Muscle of leg (tissue), 11 donors: ENCODE measurements around the gene UBE2V1. TPM values are rescaled to one million over a fixed set of nuclear protein-coding genes. Genes with fewer than 3 reads are reported as not detected.
"Not testable (repeated sequence)": the region's sequence is repeated elsewhere in the genome, so short reads cannot be mapped to it uniquely, and the experiment has no call there.

Experiments used
- DNase-seq: peaks from one replicate; pipeline ENCODE4 v3.0.0; 2013
- H3K27ac ChIP-seq: one replicate; pipeline ENCODE4 v1.5.1; 2013; ENCODE audit warnings: mild to moderate bottlenecking, low read length, control low read depth
- H3K27me3 ChIP-seq: one replicate; pipeline ENCODE4 v1.6.1; 2013; ENCODE audit warnings: low read length; ENCODE audit not compliant: control insufficient read depth, insufficient read depth
- H3K36me3 ChIP-seq: one replicate; pipeline ENCODE4 v1.6.1; 2013; ENCODE audit warnings: low read length; ENCODE audit not compliant: control insufficient read depth, insufficient read depth
- H3K4me1 ChIP-seq: one replicate; pipeline ENCODE4 v1.6.1; 2013; ENCODE audit warnings: low read length; ENCODE audit not compliant: control insufficient read depth, insufficient read depth
- H3K4me3 ChIP-seq: one replicate; pipeline ENCODE4 v1.5.1; 2013; ENCODE audit warnings: low read length, control low read depth
- H3K9me3 ChIP-seq: replicated peaks from 2 replicates; pipeline ENCODE4 v1.6.1; 2013; ENCODE audit warnings: low read depth, low read length; ENCODE audit not compliant: control insufficient read depth
- WGBS: methylation state at CpG from one replicate; pipeline ENCODE4 v1.1.5; 2013; ENCODE audit warnings: missing lambda C conversion rate; ENCODE audit not compliant: insufficient coverage; 5-methylcytosine and 5-hydroxymethylcytosine counted together
- polyA plus RNA-seq, 8 donors: library from polyadenylated mRNA; unstranded; fragments of 120-200 nt; gene quantifications; one replicate each; pipeline versions ENCODE4 v1.2.1 to v1.2.3, GENCODE V29; 2013; ENCODE audit warnings: inconsistent platforms in 1 of 8, low replicate concordance in 1 of 8; ENCODE audit not compliant: insufficient read length in 8 of 8, insufficient read depth in 1 of 8
- total RNA-seq: library from RNA; stranded (reverse); fragments of 120-200 nt; gene quantifications from one replicate; pipeline ENCODE4 v1.2.4, GENCODE V29; 2013

UBE2V1 gene
- total and polyA plus RNA-seq, 9 donors = 43.3 to 131 (median 113) TPM

DNA sequence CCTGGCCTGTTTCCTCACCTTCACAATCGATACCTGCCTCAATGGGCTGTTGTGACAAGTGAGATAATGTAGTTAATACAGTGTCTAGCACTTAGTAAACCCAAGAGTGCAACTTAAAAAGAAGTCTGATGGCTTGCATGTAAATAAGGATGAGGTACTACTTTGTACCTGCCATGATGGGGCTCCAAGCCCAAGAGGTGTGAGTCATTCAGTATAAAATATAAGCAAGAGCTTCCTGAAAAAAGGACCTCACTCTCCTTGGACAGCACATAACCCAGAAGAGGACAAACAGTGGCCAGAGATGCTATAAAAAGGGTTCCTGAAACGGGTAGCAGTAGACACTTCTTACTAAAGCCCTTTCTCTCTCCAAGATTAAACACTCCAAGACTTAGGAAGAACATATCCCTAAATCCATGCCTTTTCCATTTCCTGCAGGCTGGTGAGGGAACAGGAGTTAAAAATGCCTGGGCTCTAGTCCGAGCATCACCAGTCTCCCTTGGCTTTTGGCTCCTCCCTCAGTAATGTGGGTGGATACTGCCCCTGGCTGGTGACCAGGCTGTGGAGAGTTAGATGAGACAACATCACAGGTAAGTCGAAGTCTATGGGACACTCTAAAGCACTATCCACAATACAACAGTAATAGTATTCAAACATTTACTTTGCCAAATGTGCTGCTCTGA, 4.3 kb downstream of the UBE2V1 start:
- peaks cover 9% of the 10 kb centered on the region for H3K36me3 ChIP-seq
- whole genome bisulfite sequencing = no CpG with 5 or more reads among the region's 4 CpGs
- no peak overlapping the region for H3K27ac ChIP-seq
- H3K9me3 ChIP-seq = no peaks in the 10 kb centered on the region
- no peaks in the 10 kb centered on the region for H3K27me3 ChIP-seq
- no peak for DNase-seq
- H3K4me1 ChIP-seq = peaks cover 42% of the 10 kb centered on the region
- no peak overlapping the region for H3K4me3 ChIP-seq

DNA sequence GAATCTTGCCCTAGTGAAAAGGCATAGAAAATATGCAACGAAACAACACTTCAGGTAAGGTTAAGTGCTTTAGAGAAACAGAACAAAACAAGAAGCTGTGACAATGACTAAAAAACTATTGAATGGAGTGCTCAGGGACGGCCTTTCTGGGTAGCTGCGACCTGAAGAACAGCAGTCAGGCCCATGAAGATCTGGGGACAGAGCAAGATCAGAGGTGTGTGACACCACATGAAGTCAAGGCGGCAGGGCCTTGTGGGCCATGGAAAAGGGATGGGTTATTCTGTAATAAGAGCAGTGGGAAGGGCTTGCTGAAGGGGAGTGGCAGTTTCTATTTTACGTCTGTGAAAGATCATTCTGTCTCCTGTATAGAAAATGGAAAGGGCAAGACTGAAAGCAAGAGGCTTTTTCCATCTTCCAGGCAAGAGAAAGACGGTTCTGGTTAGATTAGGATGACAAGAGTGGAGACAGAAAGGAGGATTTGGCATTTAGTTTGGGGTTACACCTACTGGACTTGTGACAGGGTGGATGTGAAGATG, 5.1 kb downstream of the UBE2V1 start:
- DNase-seq = no peak
- 77% methylated on average over 6 of the region's 6 CpGs for whole genome bisulfite sequencing
- Histone ChIP-seq H3K9me3 (no peaks in the 10 kb centered on the region), H3K27me3 (no peaks in the 10 kb centered on the region), H3K36me3 (peaks cover 9% of the 10 kb centered on the region), H3K4me1 (peaks cover 36% of the 10 kb centered on the region), H3K4me3 (no peak overlapping the region), H3K27ac (no peak overlapping the region)

DNA sequence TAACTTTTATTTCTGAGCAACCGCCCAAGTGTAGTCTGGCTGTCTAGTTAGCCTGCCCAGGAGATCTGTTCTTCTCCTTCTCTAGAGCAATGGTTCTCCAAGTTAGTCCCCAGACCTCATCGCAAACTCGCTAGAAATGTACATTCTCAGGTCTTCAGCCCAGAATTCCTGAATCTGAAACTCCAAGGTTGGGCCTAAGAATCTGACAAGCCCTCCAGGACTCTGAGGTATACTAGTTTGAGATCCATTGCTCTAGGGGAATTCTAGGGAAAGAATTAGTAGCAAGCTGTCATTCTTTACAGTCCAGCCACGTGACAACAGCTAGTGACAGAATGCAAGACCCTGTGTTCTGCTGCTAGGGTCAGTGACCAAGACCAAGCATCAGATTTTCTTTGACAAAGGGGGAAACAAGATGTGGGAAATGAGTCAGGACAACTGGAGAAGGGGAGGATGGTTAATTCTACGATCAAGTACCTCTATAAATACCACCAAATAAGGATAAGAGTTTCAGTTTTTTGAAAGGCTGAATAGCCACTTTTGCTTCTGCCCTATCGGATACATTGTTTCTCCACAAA, 5.8 kb downstream of the UBE2V1 start:
- no peak for DNase-seq
- Histone ChIP-seq H3K4me1 (peaks cover 34% of the 10 kb centered on the region), H3K4me3 (no peak overlapping the region), H3K36me3 (peaks cover 9% of the 10 kb centered on the region), H3K9me3 (no peaks in the 10 kb centered on the region), H3K27ac (no peak overlapping the region), H3K27me3 (no peaks in the 10 kb centered on the region)
- 86% methylated on average over 2 of the region's 6 CpGs for WGBS

DNA sequence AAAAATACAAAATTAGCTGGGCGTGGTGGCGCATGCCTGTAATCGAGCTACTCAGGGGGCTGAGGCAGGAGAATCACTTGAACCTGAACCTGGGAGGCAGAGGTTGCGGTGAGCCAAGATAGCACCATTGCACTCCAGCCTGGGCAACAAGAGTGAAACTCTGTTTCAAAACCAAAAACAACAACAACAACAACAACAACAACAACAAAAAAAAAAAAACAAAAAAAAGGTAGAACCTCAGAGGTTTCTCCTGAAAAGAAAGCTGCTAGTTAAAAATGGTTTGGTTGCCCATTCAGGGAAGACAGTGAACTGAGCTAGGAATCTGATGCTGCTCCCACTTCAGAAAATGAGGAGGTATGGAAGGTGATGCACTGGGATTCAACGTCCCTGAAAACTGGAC, 6.3 kb downstream of the UBE2V1 start:
- H3K9me3 ChIP-seq, DNase-seq, H3K36me3 ChIP-seq, H3K27ac ChIP-seq, H3K4me3 ChIP-seq, H3K27me3 ChIP-seq: not testable (repeated sequence)
- H3K4me1 ChIP-seq = peaks cover 29% of the 10 kb centered on the region
- WGBS = 60% methylated on average over 1 of the region's 5 CpGs

DNA sequence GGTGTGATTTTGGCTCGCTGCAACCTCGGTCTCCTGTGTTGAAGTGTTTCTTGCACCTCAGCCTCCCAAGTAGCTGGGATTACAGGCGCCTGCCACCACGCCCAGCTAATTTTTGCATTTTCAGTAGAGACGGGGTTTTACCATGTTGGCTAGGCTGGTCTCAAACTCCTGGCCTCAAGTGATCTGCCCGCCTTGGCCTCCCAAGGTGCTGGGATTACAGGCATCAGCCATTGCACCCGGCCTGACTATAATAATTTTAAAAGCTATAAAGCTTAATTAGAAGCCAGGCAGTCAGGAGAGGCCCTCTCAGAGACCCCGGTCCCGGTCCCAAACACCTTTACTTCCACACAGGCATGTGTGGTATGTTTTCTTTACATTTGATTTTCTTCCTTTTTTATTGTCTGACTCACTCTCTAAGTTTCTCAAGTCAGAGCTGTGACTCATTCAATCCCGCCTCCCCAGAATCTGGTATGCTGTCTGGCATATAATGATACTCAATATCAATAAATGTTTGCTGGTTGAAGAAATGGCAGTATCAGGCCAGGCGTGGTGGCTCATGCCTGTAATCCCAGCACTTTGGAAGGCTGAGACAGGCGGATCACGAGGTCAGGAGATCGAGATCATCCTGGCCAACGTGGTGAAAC, 9.4 kb downstream of the UBE2V1 start:
- not testable (repeated sequence) for H3K4me3 ChIP-seq, H3K27ac ChIP-seq, H3K36me3 ChIP-seq, DNase-seq, H3K27me3 ChIP-seq, H3K4me1 ChIP-seq, H3K9me3 ChIP-seq
- WGBS = 93% methylated on average over 3 of the region's 15 CpGs

DNA sequence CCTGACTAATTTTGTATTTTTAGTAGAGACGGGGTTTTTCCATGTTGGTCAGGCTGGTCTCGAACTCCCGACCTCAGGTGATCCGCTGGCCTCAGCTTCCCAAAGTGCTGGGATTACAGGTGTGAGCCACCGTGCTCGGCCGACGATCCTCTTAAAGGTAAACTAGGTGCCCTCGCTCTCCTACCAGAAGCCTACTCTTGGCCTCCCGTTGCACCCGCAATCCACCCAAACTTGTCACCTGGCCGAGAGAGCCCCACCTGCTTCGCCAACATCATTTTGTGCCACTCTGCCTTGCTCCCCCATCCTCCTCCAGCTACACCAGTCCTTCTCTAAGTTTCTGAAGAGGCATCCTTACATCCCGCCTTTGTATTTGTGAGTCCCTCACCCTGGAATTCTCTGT, 10.4 kb downstream of the UBE2V1 start:
- not testable (repeated sequence) for H3K4me3 ChIP-seq, H3K27me3 ChIP-seq, H3K4me1 ChIP-seq, DNase-seq, H3K9me3 ChIP-seq, H3K27ac ChIP-seq
- 99% methylated on average over 14 of the region's 14 CpGs for WGBS
- peaks cover 13% of the 10 kb centered on the region for H3K36me3 ChIP-seq

- H3K9me3 ChIP-seq = no peaks in the 10 kb centered on the region
- H3K4me3 ChIP-seq = no peak overlapping the region
- H3K4me1 ChIP-seq = peaks cover 4% of the 10 kb centered on the region
- H3K27me3 ChIP-seq = no peaks in the 10 kb centered on the region
- H3K36me3 ChIP-seq = peaks cover 16% of the 10 kb centered on the region
- WGBS = 57% methylated on average over 2 of the region's 4 CpGs
- no peak overlapping the region for H3K27ac ChIP-seq
- DNase-seq = no peak
Observed at GRCh38 chr20:50101887-50102286, 11.1 kb downstream of the UBE2V1 start.

DNA sequence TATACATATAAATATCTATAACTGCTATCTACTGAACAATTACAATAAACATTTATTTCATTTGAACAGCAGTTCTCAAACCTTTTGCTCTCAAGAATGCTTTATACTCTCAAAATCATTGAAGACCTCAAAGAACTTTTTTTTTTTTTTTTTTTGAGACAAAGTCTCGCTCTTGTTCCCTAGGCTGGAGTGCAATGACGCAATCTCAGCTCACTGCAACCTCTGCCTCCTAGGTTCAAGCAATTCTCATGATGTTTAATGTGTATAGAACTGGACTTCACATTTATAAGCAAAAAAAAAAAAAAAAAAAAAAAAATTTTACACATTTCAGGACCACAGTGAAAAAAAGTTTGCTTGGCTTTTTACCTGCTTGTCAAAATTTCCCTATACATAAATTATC, 11.7 kb downstream of the UBE2V1 start:
- no peaks in the 10 kb centered on the region for H3K9me3 ChIP-seq
- H3K4me3 ChIP-seq = no peak overlapping the region
- no peak for DNase-seq
- WGBS = no CpG with 5 or more reads among the region's 2 CpGs
- no peak overlapping the region for H3K27ac ChIP-seq
- peaks cover 4% of the 10 kb centered on the region for H3K4me1 ChIP-seq
- peaks cover 16% of the 10 kb centered on the region for H3K36me3 ChIP-seq
- H3K27me3 ChIP-seq = no peaks in the 10 kb centered on the region

GRCh38 chr20:50100552-50100951, 12.4 kb downstream of the UBE2V1 start:
- Histone ChIP-seq H3K4me1 (peaks cover 4% of the 10 kb centered on the region), H3K4me3 (no peak overlapping the region), H3K27ac (no peak overlapping the region)

GRCh38 chr20:50099565-50099991, 13.4 kb downstream of the UBE2V1 start:
- no peaks in the 10 kb centered on the region for H3K27me3 ChIP-seq
- no peak overlapping the region for H3K4me3 ChIP-seq
- H3K36me3 ChIP-seq = peaks cover 29% of the 10 kb centered on the region
- H3K4me1 ChIP-seq = peaks cover 4% of the 10 kb centered on the region
- WGBS = 58% methylated on average over 2 of the region's 5 CpGs
- H3K27ac ChIP-seq = no peak overlapping the region
- no peaks in the 10 kb centered on the region for H3K9me3 ChIP-seq
- DNase-seq = no peak

More at GRCh38 chr20:50100552-50100951, 12.4 kb downstream of the UBE2V1 start:
- no peaks in the 10 kb centered on the region for H3K9me3 ChIP-seq
- H3K27me3 ChIP-seq = no peaks in the 10 kb centered on the region
- no peak for DNase-seq
- H3K36me3 ChIP-seq = peaks cover 24% of the 10 kb centered on the region
